Neutrophil (primary cell): ENCODE measurements around the gene ABCG5.

ENCODE experiments used
- H3K27ac ChIP-seq: fragments of 200-600 bp; sonication (generic); 2 replicates; pipeline ENCODE4 v1.5.1; 2016; ENCODE audit warnings: mild to moderate bottlenecking, moderate library complexity
- H3K27me3 ChIP-seq: fragments of 200-600 bp; sonication (generic); 2 replicates; pipeline ENCODE4 v1.6.0; 2016; ENCODE audit warnings: mild to moderate bottlenecking
- H3K36me3 ChIP-seq: fragments of 200-600 bp; sonication (generic); 2 replicates; pipeline ENCODE4 v1.5.1; 2017
- H3K4me1 ChIP-seq, 2 experiments: fragments of 200-600 bp in 1 of 2; sonication (generic) in 1 of 2; 1 replicate in 1 of 2; 2 replicates in 1 of 2; pipeline versions ENCODE4 v1.5.1 to v1.6.1; 2013 to 2016; ENCODE audit warnings: low read depth in 1 of 2, low read length in 1 of 2, mild to moderate bottlenecking in 1 of 2, moderate library complexity in 1 of 2; ENCODE audit not compliant: control insufficient read depth in 1 of 2, insufficient read depth in 1 of 2
- H3K4me3 ChIP-seq, 2 experiments: fragments of 200-600 bp in 1 of 2; sonication (generic) in 1 of 2; 1 replicate in 1 of 2; 2 replicates in 1 of 2; pipeline ENCODE4 v1.5.1; 2013 to 2016; ENCODE audit warnings: low read depth in 1 of 2, low read length in 1 of 2, mild to moderate bottlenecking in 1 of 2, moderate library complexity in 1 of 2
- H3K9me3 ChIP-seq: fragments of 200-600 bp; sonication (generic); 2 replicates; pipeline ENCODE4 v1.5.1; 2016
- TF ChIP-seq, protein P1 (sequence below): fragments of 200-600 bp; sonication (generic); IDR thresholded peaks from 2 replicates; pipeline ENCODE4 v1.5.1; 2016; ENCODE audit warnings: antibody characterized with exemption

Gene ABCG5

GRCh38 chr2:43841949-43842865, 3.6 kb upstream of the ABCG5 start:
- peaks cover 5% of the 10 kb centered on the region for H3K27me3 ChIP-seq
- H3K27ac ChIP-seq, result no peak overlapping the region
- H3K9me3 ChIP-seq, result no peaks in the 10 kb centered on the region
- no peak overlapping the region for H3K4me3 ChIP-seq
- TF ChIP-seq, protein P1, sequence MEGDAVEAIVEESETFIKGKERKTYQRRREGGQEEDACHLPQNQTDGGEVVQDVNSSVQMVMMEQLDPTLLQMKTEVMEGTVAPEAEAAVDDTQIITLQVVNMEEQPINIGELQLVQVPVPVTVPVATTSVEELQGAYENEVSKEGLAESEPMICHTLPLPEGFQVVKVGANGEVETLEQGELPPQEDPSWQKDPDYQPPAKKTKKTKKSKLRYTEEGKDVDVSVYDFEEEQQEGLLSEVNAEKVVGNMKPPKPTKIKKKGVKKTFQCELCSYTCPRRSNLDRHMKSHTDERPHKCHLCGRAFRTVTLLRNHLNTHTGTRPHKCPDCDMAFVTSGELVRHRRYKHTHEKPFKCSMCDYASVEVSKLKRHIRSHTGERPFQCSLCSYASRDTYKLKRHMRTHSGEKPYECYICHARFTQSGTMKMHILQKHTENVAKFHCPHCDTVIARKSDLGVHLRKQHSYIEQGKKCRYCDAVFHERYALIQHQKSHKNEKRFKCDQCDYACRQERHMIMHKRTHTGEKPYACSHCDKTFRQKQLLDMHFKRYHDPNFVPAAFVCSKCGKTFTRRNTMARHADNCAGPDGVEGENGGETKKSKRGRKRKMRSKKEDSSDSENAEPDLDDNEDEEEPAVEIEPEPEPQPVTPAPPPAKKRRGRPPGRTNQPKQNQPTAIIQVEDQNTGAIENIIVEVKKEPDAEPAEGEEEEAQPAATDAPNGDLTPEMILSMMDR, result no peak
- no peaks in the 10 kb centered on the region for H3K36me3 ChIP-seq
- no peaks in the 10 kb centered on the region for H3K4me1 ChIP-seq

- Histone ChIP-seq H3K4me1 (no peaks in the 10 kb centered on the region), H3K9me3 (no peaks in the 10 kb centered on the region), H3K27ac (no peak overlapping the region), H3K27me3 (peaks cover 11% of the 10 kb centered on the region), H3K36me3 (no peaks in the 10 kb centered on the region), H3K4me3 (no peak overlapping the region)
- TF ChIP-seq, protein P1, result no peak
Observed at GRCh38 chr2:43840965-43841364, 2.3 kb upstream of the ABCG5 start.

DNA sequence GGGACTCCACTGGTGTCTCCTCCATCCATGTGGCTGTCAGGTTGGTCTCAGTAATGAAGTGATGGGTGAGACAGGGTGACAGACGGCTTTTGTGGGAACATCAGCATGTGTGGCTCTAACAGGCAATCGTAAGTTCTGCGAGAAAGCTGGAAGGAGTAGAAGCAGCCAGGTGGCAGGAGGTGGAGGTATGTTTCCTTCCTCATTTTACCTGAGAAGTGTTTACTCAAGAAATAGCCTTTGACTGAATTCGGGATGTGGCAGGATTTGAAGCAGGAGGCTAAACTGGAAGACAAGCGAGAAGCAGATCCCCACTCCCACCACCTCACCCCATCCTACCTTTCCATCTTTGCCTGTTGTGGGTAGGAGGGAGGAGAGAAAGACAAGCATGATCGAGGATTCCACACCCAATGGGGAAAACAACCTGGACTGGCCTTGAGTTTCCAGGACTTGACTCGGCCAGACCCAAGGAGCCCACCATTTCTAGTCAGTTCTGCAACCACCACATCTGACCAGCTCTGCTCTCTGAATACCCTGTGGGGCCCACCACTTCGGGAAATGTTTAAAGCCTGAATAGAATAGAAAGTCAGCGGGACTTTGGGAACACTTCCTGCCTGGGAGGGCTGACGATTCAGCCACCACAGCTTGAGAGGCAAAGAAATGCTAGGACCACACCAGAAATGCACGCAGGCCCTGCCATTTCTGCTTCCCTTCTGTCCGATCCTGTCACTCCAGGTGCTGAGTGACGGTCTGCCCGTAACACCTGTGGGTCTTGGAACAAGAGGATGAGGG, 1.3 kb upstream of the ABCG5 start:
- Histone ChIP-seq H3K4me1 (no peaks in the 10 kb centered on the region), H3K27ac (no peak overlapping the region), H3K36me3 (no peaks in the 10 kb centered on the region), H3K4me3 (no peak overlapping the region), H3K9me3 (no peaks in the 10 kb centered on the region), H3K27me3 (peaks cover 15% of the 10 kb centered on the region)
- TF ChIP-seq, protein P1, result no peak

- Histone ChIP-seq H3K27me3 (peaks cover 32% of the 10 kb centered on the region), H3K36me3 (no peaks in the 10 kb centered on the region), H3K4me1 (no peaks in the 10 kb centered on the region), H3K9me3 (no peaks in the 10 kb centered on the region), H3K4me3 (no peak overlapping the region), H3K27ac (no peak overlapping the region)
- TF ChIP-seq, protein P1, result no peak
Observed at GRCh38 chr2:43837831-43838559, 644 bp downstream of the ABCG5 start.

- Histone ChIP-seq H3K4me1 (no peaks in the 10 kb centered on the region), H3K4me3 (no peak overlapping the region), H3K27me3 (peaks cover 39% of the 10 kb centered on the region), H3K27ac (no peak overlapping the region), H3K9me3 (no peaks in the 10 kb centered on the region), H3K36me3 (no peaks in the 10 kb centered on the region)
- TF ChIP-seq, protein P1, result no peak
Observed at GRCh38 chr2:43837033-43837432, 1.6 kb downstream of the ABCG5 start.
